Glutamatergic neuron (in vitro differentiated cells): ENCODE results near the gene DPM2. TPM values are rescaled to one million over a fixed set of nuclear protein-coding genes. Genes with fewer than 3 reads are reported as not detected.

Source experiments
- DNase-seq: peaks from one replicate; pipeline ENCODE4 v3.0.0; 2022
- H3K27ac Mint-ChIP-seq: one replicate; pipeline ENCODE4 v1.8.0; 2020; ENCODE audit warnings: mild to moderate bottlenecking, mixed read lengths, inconsistent platforms; ENCODE audit not compliant: unreplicated experiment
- H3K27me3 Mint-ChIP-seq: one replicate; pipeline ENCODE4 v1.8.0; 2020; ENCODE audit warnings: mild to moderate bottlenecking, moderate library complexity, mixed read lengths, inconsistent platforms; ENCODE audit not compliant: unreplicated experiment
- H3K36me3 Mint-ChIP-seq: one replicate; pipeline ENCODE4 v1.8.0; 2020; ENCODE audit warnings: mild to moderate bottlenecking, mixed read lengths, inconsistent platforms; ENCODE audit not compliant: unreplicated experiment
- H3K4me1 Mint-ChIP-seq: one replicate; pipeline ENCODE4 v1.8.0; 2020; ENCODE audit warnings: mild to moderate bottlenecking, low read depth, mixed read lengths, inconsistent platforms; ENCODE audit not compliant: unreplicated experiment
- H3K4me3 Mint-ChIP-seq: one replicate; pipeline ENCODE4 v1.8.0; 2020; ENCODE audit warnings: mild to moderate bottlenecking, mixed read lengths, inconsistent platforms; ENCODE audit not compliant: unreplicated experiment
- H3K9me3 Mint-ChIP-seq: one replicate; pipeline ENCODE4 v1.8.0; 2020; ENCODE audit warnings: mild to moderate bottlenecking, moderate library complexity, mixed read lengths, inconsistent platforms; ENCODE audit not compliant: unreplicated experiment
- CTCF ChIP-seq: fragments of 200-600 bp; sonication (generic); IDR thresholded peaks from one replicate; pipeline ENCODE4 v1.5.0; 2021; ENCODE audit not compliant: partially characterized antibody, unreplicated experiment
- total RNA-seq: library from RNA; stranded (reverse); fragmentation: NEBNext Ultra II Directional; extraction: Animal tissue kit (Norgen Biotek cat#: 25700); gene quantifications from one replicate; pipeline ENCODE4 v1.2.1, GENCODE V29; 2021; ENCODE audit not compliant: unreplicated experiment

DPM2 gene
- total RNA-seq, 1 donor from 2014 or later = 35.3 TPM

GRCh38 chr9:127973169-127974000 lies 35.7 kb upstream of the DPM2 start:
- peaks cover 13% of the 10 kb centered on the region for H3K27me3 Mint-ChIP-seq
- H3K4me3 Mint-ChIP-seq = no peak overlapping the region
- TF ChIP-seq CTCF = no peak
- H3K27ac Mint-ChIP-seq = no peak overlapping the region
- peaks cover 4% of the 10 kb centered on the region for H3K9me3 Mint-ChIP-seq
- no peak for DNase-seq
- H3K4me1 Mint-ChIP-seq = peaks cover 33% of the 10 kb centered on the region
- H3K36me3 Mint-ChIP-seq = no peaks in the 10 kb centered on the region

DNA sequence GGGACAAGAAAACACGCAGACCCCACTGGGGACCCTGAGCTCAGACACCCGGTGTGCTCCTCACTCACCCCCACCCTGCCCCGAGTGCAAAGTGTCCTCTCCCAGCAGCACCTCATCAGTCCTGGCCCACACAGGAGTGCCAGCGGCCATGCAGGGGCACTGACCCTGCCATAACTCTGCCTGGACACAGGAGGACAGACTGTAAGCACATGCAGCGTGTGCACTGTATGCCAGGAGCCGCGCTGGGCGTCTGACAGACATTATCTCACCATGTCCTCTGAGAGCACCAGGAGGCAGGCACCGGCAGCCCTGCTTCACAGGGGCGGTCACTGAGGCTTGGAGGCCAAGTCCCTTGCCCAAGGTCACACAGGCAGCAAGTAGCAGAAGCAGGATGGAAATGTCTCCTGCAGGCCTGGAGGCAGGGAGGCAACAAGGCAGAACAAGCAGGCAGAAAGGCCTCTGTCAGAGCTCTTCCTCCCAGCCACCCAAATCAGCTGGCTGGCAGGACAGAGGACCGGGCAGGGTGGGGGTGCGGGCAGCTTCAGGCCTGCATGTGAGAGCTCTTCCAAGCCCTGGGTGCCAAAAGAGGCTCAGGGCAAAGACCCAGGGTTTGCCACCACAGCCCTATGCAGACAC lies 34.7 kb upstream of the DPM2 start:
- peaks cover 14% of the 10 kb centered on the region for H3K27me3 Mint-ChIP-seq
- no peaks in the 10 kb centered on the region for H3K36me3 Mint-ChIP-seq
- no peak for DNase-seq
- H3K4me1 Mint-ChIP-seq = peaks cover 34% of the 10 kb centered on the region
- no peak for TF ChIP-seq CTCF
- peaks cover 5% of the 10 kb centered on the region for H3K9me3 Mint-ChIP-seq
- H3K4me3 Mint-ChIP-seq = no peak overlapping the region
- no peak overlapping the region for H3K27ac Mint-ChIP-seq

GRCh38 chr9:127971357-127972235 lies 33.9 kb upstream of the DPM2 start:
- peaks cover 5% of the 10 kb centered on the region for H3K9me3 Mint-ChIP-seq
- peaks cover 14% of the 10 kb centered on the region for H3K27me3 Mint-ChIP-seq
- no peaks in the 10 kb centered on the region for H3K36me3 Mint-ChIP-seq
- peak overlapping the region; percentile 55 for H3K4me3 Mint-ChIP-seq
- H3K27ac Mint-ChIP-seq = peak overlapping the region; percentile 88
- H3K4me1 Mint-ChIP-seq = peaks cover 34% of the 10 kb centered on the region
- DNase-seq = no peak
- TF ChIP-seq CTCF = no peak

DNA sequence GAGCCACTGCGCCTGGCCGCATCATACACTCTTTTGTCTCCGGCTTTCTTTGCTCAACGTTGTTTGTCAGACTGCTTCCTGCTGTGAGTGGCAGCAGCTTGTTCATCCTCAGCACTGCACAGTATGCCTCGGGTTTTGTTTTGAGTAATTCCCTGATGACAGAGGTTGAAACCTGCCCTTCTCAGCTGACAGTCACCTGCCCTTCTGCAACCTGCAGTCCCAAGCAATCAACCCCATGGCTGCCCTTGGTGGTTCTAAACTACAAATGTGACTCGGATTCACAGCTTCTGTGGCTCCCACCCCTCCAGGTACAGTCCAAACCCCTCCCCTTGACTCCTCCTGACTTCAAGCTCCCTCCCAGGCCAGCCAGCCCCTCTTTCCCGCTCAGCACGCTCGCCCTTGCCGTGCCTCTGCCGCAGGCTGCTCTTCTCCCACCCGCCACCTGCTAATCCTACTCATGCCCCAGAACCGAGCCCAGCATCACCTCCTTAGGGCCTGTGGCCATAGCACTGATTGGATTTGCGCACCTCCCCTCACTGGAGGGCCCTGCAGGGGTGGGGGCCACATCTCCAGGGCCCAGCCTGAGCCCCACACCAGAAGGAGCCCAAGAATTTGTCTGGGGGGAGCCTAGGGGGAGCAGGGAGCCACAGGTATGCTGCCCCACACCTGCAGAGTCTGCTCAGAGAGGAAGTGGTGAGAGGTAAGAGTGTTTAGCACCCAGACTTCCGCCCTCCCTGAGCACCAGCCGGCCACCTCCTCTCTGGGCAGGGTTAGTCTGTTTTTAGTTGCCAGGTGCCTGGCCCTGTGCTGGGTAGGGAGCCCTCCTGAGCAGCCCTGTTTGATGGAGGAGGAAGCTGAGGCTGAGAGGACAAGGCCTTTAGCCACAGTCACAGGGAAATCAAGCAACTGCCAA lies 33.0 kb upstream of the DPM2 start:
- no peak for DNase-seq

More for the DNA sequence above, 33.0 kb upstream of the DPM2 start:
- Mint-ChIP-seq H3K4me1 (peaks cover 34% of the 10 kb centered on the region), H3K9me3 (peaks cover 5% of the 10 kb centered on the region), H3K27me3 (peaks cover 14% of the 10 kb centered on the region), H3K36me3 (no peaks in the 10 kb centered on the region), H3K4me3 (peak overlapping the region; percentile 8), H3K27ac (peak overlapping the region; percentile 46)
- no peak for TF ChIP-seq CTCF
